Gastrocnemius medialis (tissue), 4 donors: ENCODE measurements around the gene PRR19.

Source experiments
- POLR2A ChIP-seq, 2 donors: fragments of 450-650 bp; IDR thresholded peaks; one replicate each; pipeline ENCODE4 v1.6.1; 2017; ENCODE audit warnings: antibody characterized with exemption in 2 of 2, mild to moderate bottlenecking in 2 of 2, moderate library complexity in 2 of 2
- TF ChIP-seq, protein P1 (sequence below), 5 experiments: fragments of 450-650 bp in 3 of 5; fragments of 200-600 bp in 2 of 5; sonication (generic) in 2 of 5; IDR thresholded peaks in 4 of 5; conservative IDR thresholded peaks in 1 of 5; 1 replicate in 4 of 5; 2 replicates in 1 of 5; pipeline ENCODE4 v1.5.1; 2016 to 2019; ENCODE audit warnings: antibody characterized with exemption in 5 of 5, mild to moderate bottlenecking in 3 of 5, moderate library complexity in 3 of 5

DNA sequence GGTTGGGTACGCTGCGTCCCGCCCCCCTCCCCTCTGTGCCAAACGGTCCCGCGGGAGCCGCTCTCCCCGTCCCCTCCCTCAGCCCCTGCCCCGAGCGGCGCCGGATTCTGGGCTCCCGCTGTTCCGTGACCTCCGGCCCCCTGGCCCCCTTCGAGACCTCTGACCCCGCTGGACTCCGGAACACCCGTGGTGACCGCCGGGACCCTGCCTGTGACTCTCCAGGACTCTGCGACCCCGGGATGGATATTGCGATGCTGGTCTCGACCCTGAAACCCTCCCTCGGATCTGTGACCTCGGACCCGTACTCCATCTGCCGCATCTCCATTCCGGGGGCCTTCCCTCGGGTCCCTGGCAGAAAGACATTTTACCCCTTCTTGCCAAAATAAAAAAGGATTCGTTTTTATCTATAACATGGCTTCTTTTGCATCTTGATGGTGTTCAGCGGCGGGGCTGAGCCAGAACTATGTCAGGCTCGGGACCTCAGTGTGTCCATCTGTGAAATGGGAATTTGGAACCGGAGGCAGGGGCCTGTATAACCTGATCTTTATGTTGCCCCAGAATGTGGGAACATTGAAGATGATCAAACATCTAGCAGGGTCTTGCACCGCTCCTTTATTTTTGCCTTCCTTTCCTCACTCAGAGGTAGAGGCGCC is 22.8 kb downstream of the PRR19 start:
- TF ChIP-seq, protein P1, sequence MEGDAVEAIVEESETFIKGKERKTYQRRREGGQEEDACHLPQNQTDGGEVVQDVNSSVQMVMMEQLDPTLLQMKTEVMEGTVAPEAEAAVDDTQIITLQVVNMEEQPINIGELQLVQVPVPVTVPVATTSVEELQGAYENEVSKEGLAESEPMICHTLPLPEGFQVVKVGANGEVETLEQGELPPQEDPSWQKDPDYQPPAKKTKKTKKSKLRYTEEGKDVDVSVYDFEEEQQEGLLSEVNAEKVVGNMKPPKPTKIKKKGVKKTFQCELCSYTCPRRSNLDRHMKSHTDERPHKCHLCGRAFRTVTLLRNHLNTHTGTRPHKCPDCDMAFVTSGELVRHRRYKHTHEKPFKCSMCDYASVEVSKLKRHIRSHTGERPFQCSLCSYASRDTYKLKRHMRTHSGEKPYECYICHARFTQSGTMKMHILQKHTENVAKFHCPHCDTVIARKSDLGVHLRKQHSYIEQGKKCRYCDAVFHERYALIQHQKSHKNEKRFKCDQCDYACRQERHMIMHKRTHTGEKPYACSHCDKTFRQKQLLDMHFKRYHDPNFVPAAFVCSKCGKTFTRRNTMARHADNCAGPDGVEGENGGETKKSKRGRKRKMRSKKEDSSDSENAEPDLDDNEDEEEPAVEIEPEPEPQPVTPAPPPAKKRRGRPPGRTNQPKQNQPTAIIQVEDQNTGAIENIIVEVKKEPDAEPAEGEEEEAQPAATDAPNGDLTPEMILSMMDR (IDR thresholded peaks at IDR 0.05 in 4 of 5, conservative IDR thresholded peaks at IDR 0.05 in 1 of 5), result peak in 1 of 5 experiments; percentile 78
- TF ChIP-seq POLR2A (IDR thresholded peaks at IDR 0.05), result no peak
